ENCODE measurements around the gene LPAR1. TPM values are rescaled to one million over a fixed set of nuclear protein-coding genes. Genes with fewer than 3 reads are reported as not detected.
"Not testable (repeated sequence)": the region's sequence is repeated elsewhere in the genome, so short reads cannot be mapped to it uniquely, and the experiment has no call there.

The LPAR1 gene
- total and polyA plus RNA-seq, 5 experiments from 2014 or later = not detected

GRCh38 chr9:110828264-110828663 is 210.0 kb downstream of the LPAR1 start:
- no peaks in the 10 kb centered on the region for H3K36me3 Mint-ChIP-seq
- ATAC-seq (no peak), DNase-seq (no peak)
- H3K27ac Mint-ChIP-seq = no peak overlapping the region
- peaks cover 0 to 27% (median 6%) of the 10 kb centered on the region in 9 donors for H3K9me3 Mint-ChIP-seq
- no peak overlapping the region for H3K4me3 Mint-ChIP-seq
- no peaks in the 10 kb centered on the region for H3K4me1 Mint-ChIP-seq
- POLR2A ChIA-PET = no interaction called here
- H3K27me3 Mint-ChIP-seq = peaks cover 0 to 3% (median 0%) of the 10 kb centered on the region in 5 donors

DNA sequence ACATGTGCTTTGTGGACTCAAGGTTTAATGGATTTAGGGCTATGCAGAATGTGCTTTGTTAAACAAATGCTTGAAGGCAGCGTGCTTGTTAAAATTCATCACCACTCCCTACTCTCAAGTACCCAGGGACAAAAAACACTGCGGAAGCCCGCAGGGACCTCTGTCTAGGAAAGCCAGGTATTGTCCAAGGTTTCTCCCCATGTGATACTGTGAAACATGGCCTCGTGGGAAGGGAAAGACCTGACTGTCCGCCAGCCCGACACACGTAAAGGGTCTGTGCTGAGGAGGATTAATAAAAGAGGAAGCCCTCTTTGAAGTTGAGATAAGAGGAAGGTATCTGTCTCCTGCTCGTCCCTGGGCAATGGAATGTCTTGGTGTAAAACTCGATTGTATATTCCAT is 211.9 kb downstream of the LPAR1 start:
- H3K4me3 Mint-ChIP-seq, H3K27me3 Mint-ChIP-seq, DNase-seq, H3K36me3 Mint-ChIP-seq, ATAC-seq, POLR2A ChIA-PET, H3K27ac Mint-ChIP-seq, H3K4me1 Mint-ChIP-seq: not testable (repeated sequence)
- H3K9me3 Mint-ChIP-seq = peaks cover 0 to 36% (median 8%) of the 10 kb centered on the region in 9 donors

- Mint-ChIP-seq H3K27me3 (peaks cover 0 to 3% (median 0%) of the 10 kb centered on the region in 5 donors), H3K4me3 (no peak overlapping the region), H3K9me3 (peaks cover 0 to 36% (median 8%) of the 10 kb centered on the region in 9 donors), H3K36me3 (no peaks in the 10 kb centered on the region), H3K27ac (no peak overlapping the region), H3K4me1 (peaks cover 0 to 2% (median 0%) of the 10 kb centered on the region in 4 donors)
- POLR2A ChIA-PET = no interaction called here
- ATAC-seq = no peak
- no peak for DNase-seq
Observed at GRCh38 chr9:110825950-110826349, 212.3 kb downstream of the LPAR1 start.

GRCh38 chr9:110825129-110825528 is 213.1 kb downstream of the LPAR1 start:
- H3K4me3 Mint-ChIP-seq, H3K36me3 Mint-ChIP-seq, DNase-seq, ATAC-seq, POLR2A ChIA-PET, H3K4me1 Mint-ChIP-seq, H3K27me3 Mint-ChIP-seq, H3K27ac Mint-ChIP-seq: not testable (repeated sequence)
- peaks cover 0 to 30% (median 8%) of the 10 kb centered on the region in 9 donors for H3K9me3 Mint-ChIP-seq

Data from naive thymus-derived CD8-positive, alpha-beta T cell (primary cell).